HepG2 (cell line): ENCODE results near the gene U2AF2.

ENCODE experiments used
- CSRNP2 ChIP-seq: sonication (generic); formaldehyde crosslinking; conservative IDR thresholded peaks from 2 replicates; pipeline ENCODE4 v1.8.0; 2022; ENCODE audit warnings: low read depth, missing genetic modification reagents
- CTCF ChIP-seq: sonication (generic); formaldehyde crosslinking; IDR thresholded peaks from 2 replicates; pipeline ENCODE4 v1.5.0; 2020; ENCODE audit warnings: mild to moderate bottlenecking, missing genetic modification reagents, moderate library complexity
- ELK4 ChIP-seq: sonication (generic); formaldehyde crosslinking; IDR thresholded peaks from 2 replicates; pipeline ENCODE4 v1.9.0; 2021; ENCODE audit warnings: missing genetic modification reagents, borderline replicate concordance
- REXO4 ChIP-seq: sonication (generic); formaldehyde crosslinking; IDR thresholded peaks from 2 replicates; pipeline ENCODE4 v1.8.0; 2022; ENCODE audit warnings: missing genetic modification reagents, mild to moderate bottlenecking, borderline replicate concordance
- U2AF2 ChIP-seq: fragments of 200-400 bp; formaldehyde crosslinking; IDR thresholded peaks from 2 replicates; pipeline ENCODE4 v1.6.1; 2017; ENCODE audit warnings: low read depth, mild to moderate bottlenecking, low read length
- ZNF20 ChIP-seq: sonication (generic); formaldehyde crosslinking; IDR thresholded peaks from 2 replicates; pipeline ENCODE4 v1.4.0; 2020; ENCODE audit warnings: mild to moderate bottlenecking, moderate library complexity, missing genetic modification reagents
- ZNF253 ChIP-seq: sonication (generic); formaldehyde crosslinking; IDR thresholded peaks from 2 replicates; pipeline ENCODE4 v1.8.0; 2022; ENCODE audit warnings: mild to moderate bottlenecking, missing genetic modification reagents, borderline replicate concordance
- ZNF850 ChIP-seq: sonication (generic); formaldehyde crosslinking; conservative IDR thresholded peaks from 2 replicates; pipeline ENCODE4 v1.9.0; 2021; ENCODE audit warnings: mild to moderate bottlenecking, missing genetic modification reagents
- TF ChIP-seq, protein P1 (sequence below): sonication (generic); formaldehyde crosslinking; IDR thresholded peaks from 2 replicates; pipeline ENCODE4 v1.4.0; 2020; ENCODE audit warnings: missing genetic modification reagents
- TF ChIP-seq, protein P2 (sequence below): sonication (generic); IDR thresholded peaks from 2 replicates; pipeline ENCODE4 v1.6.1; 2016; ENCODE audit warnings: low read depth, borderline replicate concordance

- TF ChIP-seq CTCF (CRISPR knock-in tag) (no peak), REXO4 (CRISPR knock-in tag) (no peak), U2AF2 (no peak), ZNF850 (CRISPR knock-in tag) (no peak), ZNF20 (no peak), ZNF253 (CRISPR knock-in tag) (no peak), CSRNP2 (no peak), ELK4 (CRISPR knock-in tag) (no peak)
- TF ChIP-seq, protein P1, sequence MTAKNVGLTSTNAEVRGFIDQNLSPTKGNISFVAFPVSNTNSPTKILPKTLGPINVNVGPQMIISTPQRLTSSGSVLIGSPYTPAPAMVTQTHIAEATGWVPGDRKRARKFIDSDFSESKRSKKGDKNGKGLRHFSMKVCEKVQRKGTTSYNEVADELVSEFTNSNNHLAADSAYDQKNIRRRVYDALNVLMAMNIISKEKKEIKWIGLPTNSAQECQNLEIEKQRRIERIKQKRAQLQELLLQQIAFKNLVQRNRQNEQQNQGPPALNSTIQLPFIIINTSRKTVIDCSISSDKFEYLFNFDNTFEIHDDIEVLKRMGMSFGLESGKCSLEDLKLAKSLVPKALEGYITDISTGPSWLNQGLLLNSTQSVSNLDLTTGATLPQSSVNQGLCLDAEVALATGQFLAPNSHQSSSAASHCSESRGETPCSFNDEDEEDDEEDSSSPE: no peak
- TF ChIP-seq, protein P2, sequence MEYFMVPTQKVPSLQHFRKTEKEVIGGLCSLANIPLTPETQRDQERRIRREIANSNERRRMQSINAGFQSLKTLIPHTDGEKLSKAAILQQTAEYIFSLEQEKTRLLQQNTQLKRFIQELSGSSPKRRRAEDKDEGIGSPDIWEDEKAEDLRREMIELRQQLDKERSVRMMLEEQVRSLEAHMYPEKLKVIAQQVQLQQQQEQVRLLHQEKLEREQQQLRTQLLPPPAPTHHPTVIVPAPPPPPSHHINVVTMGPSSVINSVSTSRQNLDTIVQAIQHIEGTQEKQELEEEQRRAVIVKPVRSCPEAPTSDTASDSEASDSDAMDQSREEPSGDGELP: no peak
These were observed 33.1 kb upstream of the U2AF2 start for GRCh38 chr19:55621673-55622231.
